Hepatocyte (in vitro differentiated cells): ENCODE measurements around the gene STIMATE.

Experiments used
- CTCF ChIP-seq: fragments of 200-600 bp; sonication (generic); IDR thresholded peaks from 2 replicates; pipeline ENCODE4 v1.5.1; 2016; ENCODE audit warnings: antibody characterized with exemption, mild to moderate bottlenecking; ENCODE audit not compliant: poor library complexity
- EZH2 ChIP-seq: fragments of 200-600 bp; sonication (generic); IDR thresholded peaks from 2 replicates; pipeline ENCODE4 v1.6.1; 2016; ENCODE audit warnings: antibody characterized with exemption, mild to moderate bottlenecking, borderline replicate concordance
- EZH2phosphoT487 ChIP-seq: fragments of 200-600 bp; sonication (generic); IDR thresholded peaks from one replicate; pipeline ENCODE4 v1.6.1; 2018; ENCODE audit warnings: antibody characterized with exemption, mild to moderate bottlenecking, low read depth, moderate library complexity; ENCODE audit not compliant: unreplicated experiment, severe bottlenecking

DNA sequence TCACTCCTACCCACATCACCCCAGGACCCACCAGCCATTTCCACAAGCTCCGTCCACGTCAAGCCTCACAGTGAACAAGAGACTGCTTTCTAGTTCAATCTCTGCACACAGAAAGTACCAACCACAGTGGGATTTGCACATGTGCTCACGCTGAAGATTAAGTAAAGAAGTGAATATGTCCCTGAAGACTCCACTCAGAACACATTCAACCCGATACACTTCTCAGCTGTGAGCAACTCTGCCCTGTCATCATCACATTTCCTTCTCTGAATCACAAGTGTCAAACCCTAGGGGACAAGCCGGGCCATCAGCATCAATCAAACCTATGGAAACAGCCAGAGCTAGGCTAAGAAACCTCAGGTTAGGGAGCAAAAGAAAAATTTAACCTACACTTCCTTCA, 1.9 kb downstream of the STIMATE start:
- TF ChIP-seq CTCF, result no peak
- TF ChIP-seq EZH2, result no peak
- no peak for TF ChIP-seq EZH2phosphoT487
